ENCODE measurements around the gene RIPOR2. TPM values are rescaled to one million over a fixed set of nuclear protein-coding genes. Genes with fewer than 3 reads are reported as not detected.

The RIPOR2 gene
- total RNA-seq, 1 experiment from 2014 or later = 5.0 TPM

DNA sequence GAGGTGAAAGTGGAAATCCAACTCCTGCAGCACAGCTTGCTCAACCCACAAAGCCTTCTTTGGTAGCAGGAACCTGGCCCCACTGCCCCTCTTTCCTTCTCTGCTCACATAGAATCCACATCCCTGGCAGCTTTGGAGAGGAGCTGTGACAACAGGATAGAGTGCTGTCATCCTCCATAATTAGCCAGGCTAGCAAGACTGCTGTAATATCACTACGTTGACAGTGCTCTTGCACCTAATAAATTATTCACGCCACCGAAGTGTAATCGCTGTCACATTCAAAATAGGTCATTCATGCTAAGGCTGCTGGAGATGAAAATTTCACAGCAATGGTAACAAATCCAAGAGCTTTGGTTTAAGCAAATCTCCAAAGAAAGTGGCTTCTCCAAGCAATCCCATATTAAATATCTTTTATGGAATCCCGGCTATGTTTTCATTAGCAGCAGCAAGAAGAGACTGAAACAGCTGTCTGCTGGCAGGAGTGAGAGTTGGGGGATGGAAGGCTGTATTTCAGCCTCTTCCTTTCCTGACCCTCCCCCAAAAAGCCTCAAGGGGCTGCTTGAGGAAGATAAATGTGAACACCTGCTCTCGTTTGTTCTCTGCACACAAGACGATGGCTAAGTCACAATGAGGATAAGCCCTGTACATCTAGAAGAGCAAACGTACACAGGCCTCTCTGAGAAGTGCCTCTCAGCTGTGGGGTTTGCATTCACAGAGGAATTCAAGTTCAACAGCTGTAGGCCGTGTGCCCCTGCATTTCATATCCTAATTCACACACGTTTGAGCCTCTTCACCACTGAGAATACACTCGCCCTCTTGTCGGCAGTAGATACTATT lies 16.5 kb downstream of the RIPOR2 start:
- Histone ChIP-seq H3K79me1 (ENCODE audit: insufficient read depth, low read depth, low read length, poor library complexity, severe bottlenecking) (no peaks in the 10 kb centered on the region), H4K91ac (ENCODE audit: insufficient read length, low read depth, low read length) (no peak overlapping the region), H2BK12ac (ENCODE audit: insufficient read length, low read depth, low read length) (no peak overlapping the region), H3K4ac (ENCODE audit: low read depth, low read length) (no peak overlapping the region), H3K14ac (ENCODE audit: insufficient read depth, low read length) (no peak overlapping the region), H3K79me2 (ENCODE audit: insufficient read depth, low read length) (peaks cover 2% of the 10 kb centered on the region; the same call in 1 of the 2 replicates), H3K23ac (ENCODE audit: insufficient read length, low read depth, low read length) (no peak overlapping the region), H2BK120ac (ENCODE audit: low read depth, low read length, poor library complexity, severe bottlenecking) (no peak overlapping the region), H3K27me3 (ENCODE audit: insufficient read depth, low read length) (no peaks in the 10 kb centered on the region), H2BK20ac (ENCODE audit: low read depth, low read length, poor library complexity, severe bottlenecking) (no peak overlapping the region), H4K20me1 (ENCODE audit: control insufficient read depth, insufficient read depth, insufficient read length) (no peaks in the 10 kb centered on the region), H3K9me3 (ENCODE audit: control insufficient read depth, low read depth, low read length) (no peaks in the 10 kb centered on the region), H4K5ac (ENCODE audit: insufficient read length, low read depth, low read length) (no peak overlapping the region), H3K23me2 (ENCODE audit: insufficient read length, low read depth, low read length, poor library complexity, severe bottlenecking) (no peaks in the 10 kb centered on the region), H3K56ac (ENCODE audit: insufficient read length, low read depth, low read length) (no peak overlapping the region), H3K9ac (ENCODE audit: extremely low read depth, insufficient read length, low read length) (no peak overlapping the region), H2BK15ac (ENCODE audit: low read depth, low read length) (no peak overlapping the region), H2AFZ (ENCODE audit: low read length) (no peak overlapping the region), H3T11ph (ENCODE audit: low read length) (no peak overlapping the region), H3K4me1 (ENCODE audit: insufficient read depth, low read length) (peaks cover 22% of the 10 kb centered on the region; the same call in 1 of the 2 replicates), H3K18ac (ENCODE audit: insufficient read length, low read depth, low read length) (no peak overlapping the region), H2AK5ac (ENCODE audit: insufficient read length, low read length) (no peak overlapping the region), H2BK5ac (ENCODE audit: insufficient read length, low read length) (no peak overlapping the region), H3K27ac (ENCODE audit: insufficient read length, low read depth, low read length) (no peak overlapping the region), H3K4me2 (ENCODE audit: insufficient read depth, insufficient read length, low read length) (peak overlapping the region; percentile 12), H4K8ac (replicated peaks; ENCODE audit: insufficient read length, low read depth, low read length) (no peak overlapping the region)
- Mint-ChIP-seq H3K27ac (peak overlapping the region in 2 of 3 experiments; percentile 64 to 74; a peak in 4 of 7 replicates), H3K4me3 (peak overlapping the region in 1 of 2 experiments; percentile 27; a peak in 1 of 5 replicates), H3K4me1 (peaks cover 40 to 48% of the 10 kb centered on the region in 2 experiments), H3K9me3 (no peaks in the 10 kb centered on the region), H3K36me3 (ENCODE audit: insufficient read depth in 1 of 3, low read depth in 3 of 3) (peaks cover 0 to 2% (median 0%) of the 10 kb centered on the region in 3 experiments; a peak in 2 of 7 replicates), H3K27me3 (ENCODE audit: low read depth) (no peaks in the 10 kb centered on the region; the same call in 1 of the 2 replicates)
- TF ChIP-seq, protein P1, sequence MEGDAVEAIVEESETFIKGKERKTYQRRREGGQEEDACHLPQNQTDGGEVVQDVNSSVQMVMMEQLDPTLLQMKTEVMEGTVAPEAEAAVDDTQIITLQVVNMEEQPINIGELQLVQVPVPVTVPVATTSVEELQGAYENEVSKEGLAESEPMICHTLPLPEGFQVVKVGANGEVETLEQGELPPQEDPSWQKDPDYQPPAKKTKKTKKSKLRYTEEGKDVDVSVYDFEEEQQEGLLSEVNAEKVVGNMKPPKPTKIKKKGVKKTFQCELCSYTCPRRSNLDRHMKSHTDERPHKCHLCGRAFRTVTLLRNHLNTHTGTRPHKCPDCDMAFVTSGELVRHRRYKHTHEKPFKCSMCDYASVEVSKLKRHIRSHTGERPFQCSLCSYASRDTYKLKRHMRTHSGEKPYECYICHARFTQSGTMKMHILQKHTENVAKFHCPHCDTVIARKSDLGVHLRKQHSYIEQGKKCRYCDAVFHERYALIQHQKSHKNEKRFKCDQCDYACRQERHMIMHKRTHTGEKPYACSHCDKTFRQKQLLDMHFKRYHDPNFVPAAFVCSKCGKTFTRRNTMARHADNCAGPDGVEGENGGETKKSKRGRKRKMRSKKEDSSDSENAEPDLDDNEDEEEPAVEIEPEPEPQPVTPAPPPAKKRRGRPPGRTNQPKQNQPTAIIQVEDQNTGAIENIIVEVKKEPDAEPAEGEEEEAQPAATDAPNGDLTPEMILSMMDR (conservative IDR thresholded peaks at IDR 0.05) = no peak
- no peak for DNase-seq
- no CpG with 5 or more reads among the region's 12 CpGs for WGBS (ENCODE audit: extremely low coverage, insufficient read length, low lambda C conversion rate)

Data from H9 (cell line).